H9 (cell line): Measurements from ENCODE around the gene RRP12. TPM values are rescaled to one million over a fixed set of nuclear protein-coding genes. Genes with fewer than 3 reads are reported as not detected.
A peak's percentile ranks its signal among the peaks of the same experiment; 100 is the strongest.

Experiments used
- DNase-seq: peaks from one replicate; pipeline ENCODE4 v3.0.0-alpha.2; 2017
- H2AFZ ChIP-seq: one replicate; pipeline ENCODE4 v1.6.1; 2013; ENCODE audit warnings: mild to moderate bottlenecking, low read length, control low read depth, moderate library complexity
- H2AK5ac ChIP-seq: 2 replicates; pipeline ENCODE4 v1.6.1; 2013; ENCODE audit warnings: low read length, control low read depth, mixed read lengths; ENCODE audit not compliant: insufficient read length
- H2BK120ac ChIP-seq: one replicate; pipeline ENCODE4 v1.6.1; 2013; ENCODE audit warnings: low read depth, mild to moderate bottlenecking, low read length, control low read depth, inconsistent platforms; ENCODE audit not compliant: poor library complexity, severe bottlenecking
- H2BK12ac ChIP-seq: 2 replicates; pipeline ENCODE4 v1.6.1; 2013; ENCODE audit warnings: low read length, control low read depth, mixed read lengths, low read depth; ENCODE audit not compliant: insufficient read length
- H2BK15ac ChIP-seq: 2 replicates; pipeline ENCODE4 v1.6.1; 2013; ENCODE audit warnings: low read depth, low read length, control low read depth
- H2BK20ac ChIP-seq: one replicate; pipeline ENCODE4 v1.6.1; 2013; ENCODE audit warnings: low read depth, mild to moderate bottlenecking, low read length, control low read depth, inconsistent platforms; ENCODE audit not compliant: poor library complexity, severe bottlenecking
- H2BK5ac ChIP-seq: 2 replicates; pipeline ENCODE4 v1.6.1; 2013; ENCODE audit warnings: low read length, control low read depth, mixed read lengths; ENCODE audit not compliant: insufficient read length
- H3K14ac ChIP-seq: 2 replicates; pipeline ENCODE4 v1.6.1; 2013; ENCODE audit warnings: low read length, control low read depth; ENCODE audit not compliant: insufficient read depth
- H3K18ac ChIP-seq: 2 replicates; pipeline ENCODE4 v1.6.1; 2013; ENCODE audit warnings: low read depth, mild to moderate bottlenecking, mixed read lengths, low read length, control low read depth; ENCODE audit not compliant: insufficient read length
- H3K23ac ChIP-seq: 2 replicates; pipeline ENCODE4 v1.6.1; 2013; ENCODE audit warnings: low read length, control low read depth, mixed read lengths, low read depth; ENCODE audit not compliant: insufficient read length
- H3K23me2 ChIP-seq: 2 replicates; pipeline ENCODE4 v1.6.1; 2013; ENCODE audit warnings: low read depth, mild to moderate bottlenecking, mixed read lengths, low read length, control low read depth; ENCODE audit not compliant: insufficient read length, poor library complexity, severe bottlenecking
- H3K27ac ChIP-seq: 2 replicates; pipeline ENCODE4 v1.5.1; 2013; ENCODE audit warnings: low read length, control low read depth, mixed read lengths, low read depth; ENCODE audit not compliant: insufficient read length
- H3K27me3 ChIP-seq: 2 replicates; pipeline ENCODE4 v1.6.1; 2013; ENCODE audit warnings: low read length, control low read depth, inconsistent platforms; ENCODE audit not compliant: insufficient read depth
- H3K4ac ChIP-seq: 2 replicates; pipeline ENCODE4 v1.6.1; 2013; ENCODE audit warnings: low read depth, mild to moderate bottlenecking, control low read depth, inconsistent platforms, low read length, moderate library complexity
- H3K4me1 ChIP-seq: 2 replicates; pipeline ENCODE4 v1.6.1; 2013; ENCODE audit warnings: low read length, control low read depth, inconsistent platforms; ENCODE audit not compliant: insufficient read depth
- H3K4me2 ChIP-seq: 2 replicates; pipeline ENCODE4 v1.6.1; 2013; ENCODE audit warnings: low read length, control low read depth, mixed read lengths; ENCODE audit not compliant: insufficient read length, insufficient read depth
- H3K56ac ChIP-seq: 2 replicates; pipeline ENCODE4 v1.6.1; 2013; ENCODE audit warnings: low read depth, mild to moderate bottlenecking, mixed read lengths, low read length, control low read depth; ENCODE audit not compliant: insufficient read length
- H3K79me1 ChIP-seq: 2 replicates; pipeline ENCODE4 v1.6.1; 2013; ENCODE audit warnings: low read depth, mild to moderate bottlenecking, moderate library complexity, low read length, control low read depth, inconsistent platforms; ENCODE audit not compliant: insufficient read depth, poor library complexity, severe bottlenecking
- H3K79me2 ChIP-seq: 2 replicates; pipeline ENCODE4 v1.6.1; 2013; ENCODE audit warnings: low read length, control low read depth, inconsistent platforms; ENCODE audit not compliant: insufficient read depth
- H3K9ac ChIP-seq: 2 replicates; pipeline ENCODE4 v1.6.1; 2013; ENCODE audit warnings: low read length, control low read depth, mixed read lengths; ENCODE audit not compliant: insufficient read length; ENCODE audit errors: extremely low read depth
- H3K9me3 ChIP-seq: one replicate; pipeline ENCODE4 v1.6.1; 2013; ENCODE audit warnings: low read depth, low read length, inconsistent platforms; ENCODE audit not compliant: control insufficient read depth
- H3T11ph ChIP-seq: one replicate; pipeline ENCODE4 v1.6.1; 2013; ENCODE audit warnings: mild to moderate bottlenecking, low read length, control low read depth, inconsistent platforms
- H4K20me1 ChIP-seq: one replicate; pipeline ENCODE4 v1.6.1; 2013; ENCODE audit not compliant: control insufficient read depth, insufficient read length, insufficient read depth
- H4K5ac ChIP-seq: 2 replicates; pipeline ENCODE4 v1.6.1; 2013; ENCODE audit warnings: low read depth, mild to moderate bottlenecking, mixed read lengths, low read length, control low read depth; ENCODE audit not compliant: insufficient read length
- H4K8ac ChIP-seq: replicated peaks from 2 replicates; pipeline ENCODE4 v1.6.1; 2013; ENCODE audit warnings: low read length, control low read depth, mixed read lengths, low read depth; ENCODE audit not compliant: insufficient read length
- H4K91ac ChIP-seq: 2 replicates; pipeline ENCODE4 v1.6.1; 2013; ENCODE audit warnings: low read depth, mild to moderate bottlenecking, moderate library complexity, mixed read lengths, low read length, control low read depth; ENCODE audit not compliant: insufficient read length
- H3K27ac Mint-ChIP-seq, 3 experiments: 2 replicates in 2 of 3; 3 replicates in 1 of 3; pipeline ENCODE4 v1.8.0; 2020 to 2021; ENCODE audit warnings: mixed read lengths in 3 of 3, mild to moderate bottlenecking in 1 of 3, moderate library complexity in 1 of 3
- H3K27me3 Mint-ChIP-seq: 2 replicates; pipeline ENCODE4 v1.8.0; 2021; ENCODE audit warnings: low read depth, mild to moderate bottlenecking, moderate library complexity, mixed read lengths
- H3K36me3 Mint-ChIP-seq, 3 experiments: 2 replicates in 2 of 3; 3 replicates in 1 of 3; pipeline ENCODE4 v1.8.0; 2020 to 2021; ENCODE audit warnings: low read depth in 3 of 3, mixed read lengths in 3 of 3; ENCODE audit not compliant: insufficient read depth in 1 of 3
- H3K4me1 Mint-ChIP-seq, 2 experiments: 2 replicates each; pipeline ENCODE4 v1.8.0; 2020; ENCODE audit warnings: mixed read lengths in 2 of 2
- H3K4me3 Mint-ChIP-seq, 2 experiments: 2 replicates in 1 of 2; 3 replicates in 1 of 2; pipeline ENCODE4 v1.8.0; 2020 to 2021; ENCODE audit warnings: mild to moderate bottlenecking in 2 of 2, mixed read lengths in 2 of 2, moderate library complexity in 1 of 2
- H3K9me3 Mint-ChIP-seq, 2 experiments: 2 replicates in 1 of 2; 3 replicates in 1 of 2; pipeline ENCODE4 v1.8.0; 2020; ENCODE audit warnings: mild to moderate bottlenecking in 2 of 2, mixed read lengths in 2 of 2, moderate library complexity in 1 of 2
- CTCF ChIP-seq: fragments of 200-600 bp; sonication (generic); conservative IDR thresholded peaks from 3 replicates; pipeline ENCODE4 v1.8.0; 2021; ENCODE audit warnings: antibody characterized with exemption, mild to moderate bottlenecking
- WGBS: extraction: QIAGEN DNeasy Blood & Tissue Kit; methylation state at CpG from one replicate; pipeline ENCODE4 v1.1.7; 2013; ENCODE audit warnings: missing lambda C conversion rate, low lambda C conversion rate, mixed read lengths; ENCODE audit not compliant: insufficient read length; ENCODE audit errors: extremely low coverage; 5-methylcytosine and 5-hydroxymethylcytosine counted together
- total RNA-seq: library from RNA; stranded (reverse); gene quantifications from 2 replicates; pipeline ENCODE4 v1.2.1, GENCODE V29; 2021

RRP12 gene
- total RNA-seq, 1 experiment from 2014 or later, result 71.6 TPM

GRCh38 chr10:97406064-97406463 is 4.9 kb upstream of the RRP12 start:
- H3K4me2 ChIP-seq, result no peak overlapping the region
- H4K20me1 ChIP-seq, result no peaks in the 10 kb centered on the region
- no peak overlapping the region for H3K23ac ChIP-seq
- DNase-seq, result no peak
- TF ChIP-seq CTCF, result no peak
- H2BK20ac ChIP-seq, result no peak overlapping the region
- no peak overlapping the region for H2BK12ac ChIP-seq
- H2BK15ac ChIP-seq, result no peak overlapping the region
- no peak overlapping the region for H2BK120ac ChIP-seq
- H3K23me2 ChIP-seq, result peaks cover 3% of the 10 kb centered on the region
- no peak overlapping the region for H3K9ac ChIP-seq
- no peaks in the 10 kb centered on the region for H3K9me3 Mint-ChIP-seq
- no CpG with 5 or more reads among the region's 3 CpGs for WGBS
- no peak overlapping the region for H3K27ac ChIP-seq
- H3K79me2 ChIP-seq, result no peaks in the 10 kb centered on the region
- no peak overlapping the region for H3K4me3 Mint-ChIP-seq
- no peaks in the 10 kb centered on the region for H3K27me3 Mint-ChIP-seq
- H3K79me1 ChIP-seq, result no peaks in the 10 kb centered on the region
- no peak overlapping the region for H3K56ac ChIP-seq
- H3K18ac ChIP-seq, result no peak overlapping the region
- no peak overlapping the region for H2AFZ ChIP-seq
- H3K4ac ChIP-seq, result no peak overlapping the region
- no peaks in the 10 kb centered on the region for H3K4me1 ChIP-seq
- no peaks in the 10 kb centered on the region for H3K27me3 ChIP-seq
- H4K91ac ChIP-seq, result no peak overlapping the region
- H2BK5ac ChIP-seq, result no peak overlapping the region
- peak overlapping the region in 1 of 3 experiments; percentile 35; a peak in 2 of 7 replicates for H3K27ac Mint-ChIP-seq
- H3K14ac ChIP-seq, result no peak overlapping the region
- H3K36me3 Mint-ChIP-seq, result no peaks in the 10 kb centered on the region
- H3K4me1 Mint-ChIP-seq, result peaks cover 2 to 5% of the 10 kb centered on the region in 2 experiments; a peak in 3 of 4 replicates
- no peak overlapping the region for H4K8ac ChIP-seq
- H4K5ac ChIP-seq, result no peak overlapping the region
- H3K9me3 ChIP-seq, result no peaks in the 10 kb centered on the region
- H2AK5ac ChIP-seq, result no peak overlapping the region
- no peak overlapping the region for H3T11ph ChIP-seq
